NOMO-1 treated with DMSO at 0.1 percent for 48 hours (cell line): ENCODE measurements around the gene FGF22.

Experiments used
- DNase-seq: peaks from one replicate; lab custom pipeline; 2025; ENCODE audit not compliant: unreplicated experiment; lab: John Stamatoyannopoulos, UW

The FGF22 gene

DNA sequence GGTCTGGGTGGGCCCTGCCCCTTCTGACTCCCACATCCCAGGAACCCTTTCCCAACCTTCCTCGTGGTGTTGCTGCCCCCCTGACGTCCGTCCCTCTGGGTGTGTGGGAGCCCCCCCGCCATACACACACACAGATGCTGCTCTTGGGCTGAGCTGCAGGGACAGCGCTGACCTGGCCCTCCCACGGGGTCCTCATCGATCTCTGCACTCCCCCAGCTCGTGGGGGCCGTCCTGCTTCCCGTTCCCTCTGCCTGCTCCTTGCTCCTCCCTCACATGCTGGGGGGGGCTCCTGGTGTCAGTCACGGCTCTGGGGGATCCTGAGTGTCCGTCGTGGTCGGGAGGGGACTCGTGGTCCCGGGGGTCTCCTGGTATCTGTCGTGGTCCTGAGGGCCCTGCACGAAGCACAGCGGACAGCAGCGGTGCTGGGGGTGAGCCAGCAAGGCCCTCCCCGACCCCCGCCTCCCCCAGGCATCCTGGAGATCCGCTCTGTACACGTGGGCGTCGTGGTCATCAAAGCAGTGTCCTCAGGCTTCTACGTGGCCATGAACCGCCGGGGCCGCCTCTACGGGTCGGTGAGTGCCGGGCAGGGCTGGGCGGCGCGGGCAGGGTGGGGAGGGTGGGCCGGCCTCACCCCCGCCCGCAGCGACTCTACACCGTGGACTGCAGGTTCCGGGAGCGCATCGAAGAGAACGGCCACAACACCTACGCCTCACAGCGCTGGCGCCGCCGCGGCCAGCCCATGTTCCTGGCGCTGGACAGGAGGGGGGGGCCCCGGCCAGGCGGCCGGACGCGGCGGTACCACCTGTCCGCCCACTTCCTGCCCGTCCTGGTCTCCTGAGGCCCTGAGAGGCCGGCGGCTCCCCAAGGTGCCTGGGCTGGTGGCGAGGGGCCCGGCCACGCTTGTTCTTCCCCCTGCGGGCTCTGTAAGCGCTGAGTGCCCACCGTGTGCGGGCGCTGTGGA is 3.4 kb downstream of the FGF22 start:
- no peak for DNase-seq

DNA sequence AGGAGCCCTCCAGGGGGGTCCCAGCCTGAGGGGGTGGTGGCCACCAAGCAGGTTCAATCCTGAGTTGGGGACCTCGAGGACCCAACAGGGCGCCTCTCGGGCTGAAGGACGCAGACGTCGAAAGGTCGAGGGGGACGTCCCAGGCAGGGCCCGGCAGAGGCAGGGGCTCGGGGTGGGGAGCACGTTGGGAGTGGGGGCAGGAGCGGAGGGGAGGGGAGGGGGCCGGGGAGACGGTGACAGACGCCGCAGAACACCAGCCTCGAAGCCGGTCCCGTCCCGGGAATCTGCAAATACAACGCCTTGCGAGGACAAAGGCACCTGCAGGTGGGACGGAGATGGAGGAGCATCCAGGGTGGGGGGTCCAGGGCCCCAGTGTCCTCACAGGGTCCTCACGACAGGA is 4.1 kb downstream of the FGF22 start:
- DNase-seq: no peak

DNA sequence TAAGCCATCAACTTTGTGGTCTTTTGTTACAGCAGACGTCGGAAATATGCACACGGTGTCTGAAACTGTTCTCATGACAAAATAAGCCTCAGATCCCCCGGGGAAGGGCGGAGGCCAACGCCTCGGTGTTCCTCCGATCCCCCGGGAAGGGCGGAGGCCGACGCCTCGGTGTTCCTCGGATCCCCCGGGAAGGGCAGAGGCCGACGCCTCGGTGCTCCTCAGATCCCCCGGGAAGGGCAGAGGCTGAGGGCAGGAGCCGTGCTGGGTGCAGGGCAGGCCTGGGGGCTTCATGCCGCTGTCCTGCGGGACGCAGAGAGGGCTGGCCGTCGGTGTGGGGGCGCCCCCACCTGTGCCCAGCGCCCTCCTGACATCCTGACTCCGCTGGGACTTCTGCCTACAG is 4.7 kb downstream of the FGF22 start:
- DNase-seq: no peak

DNA sequence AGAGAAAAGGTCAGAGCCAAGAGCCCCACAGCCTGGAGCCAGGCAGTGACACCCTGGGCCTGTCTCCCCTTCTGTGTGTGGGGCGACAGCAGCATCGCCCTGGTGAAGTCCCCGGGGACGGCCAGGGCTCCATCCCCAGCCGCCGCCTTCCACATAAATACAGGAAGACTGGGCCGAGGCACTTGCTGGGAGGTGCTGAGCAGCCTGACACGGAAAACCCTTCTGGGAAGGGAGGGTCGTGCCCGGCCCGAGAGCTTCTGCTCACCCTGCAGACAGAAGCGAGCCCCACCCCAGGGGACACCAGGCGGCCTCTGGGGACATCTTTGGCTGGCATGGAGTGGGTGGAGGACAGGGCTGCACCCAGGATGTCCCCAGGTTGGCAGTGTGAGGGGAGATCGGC is 5.1 kb downstream of the FGF22 start:
- no peak for DNase-seq

DNA sequence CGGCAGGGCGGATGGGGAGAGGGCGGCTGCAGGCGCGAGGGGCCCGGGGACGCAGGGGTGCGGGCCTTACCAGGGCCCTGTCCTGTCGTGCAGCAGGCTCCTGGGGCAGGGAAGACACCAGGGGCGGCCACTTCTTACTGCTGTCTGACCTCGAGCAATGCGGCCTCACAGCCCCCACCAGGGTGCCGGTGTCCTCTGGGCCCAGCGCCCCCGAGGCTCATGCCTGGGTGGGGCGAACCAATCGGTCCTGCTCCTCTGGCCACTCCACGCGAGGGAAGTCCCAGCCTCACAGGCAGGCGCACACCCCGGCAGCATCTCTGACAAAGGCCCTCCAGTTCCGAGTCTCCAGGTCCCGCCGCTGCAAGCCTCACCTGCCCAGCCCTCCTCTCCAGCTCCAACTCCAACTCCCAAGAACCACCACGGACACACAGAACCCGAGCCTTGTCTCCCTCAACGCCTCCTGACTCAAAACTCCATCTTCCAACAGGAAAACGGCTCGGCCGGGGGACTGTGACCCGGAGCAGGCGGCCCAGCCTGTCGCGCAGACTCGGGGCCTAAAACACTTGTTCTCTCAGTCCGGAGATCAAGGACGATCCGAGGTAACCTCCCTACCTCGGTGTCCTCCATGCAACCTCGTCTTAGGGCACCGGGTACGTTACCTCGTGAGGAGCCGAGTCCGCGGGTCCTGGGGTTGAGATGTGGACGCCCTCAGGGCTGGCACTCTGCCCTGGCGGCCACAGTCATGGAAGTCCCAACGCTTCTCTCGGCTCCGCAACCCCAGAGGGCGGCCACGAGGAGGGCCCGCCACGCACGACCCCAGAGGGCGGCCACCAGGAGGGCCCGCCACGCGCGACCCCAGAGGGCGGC is 6.5 kb downstream of the FGF22 start:
- no peak for DNase-seq

DNA sequence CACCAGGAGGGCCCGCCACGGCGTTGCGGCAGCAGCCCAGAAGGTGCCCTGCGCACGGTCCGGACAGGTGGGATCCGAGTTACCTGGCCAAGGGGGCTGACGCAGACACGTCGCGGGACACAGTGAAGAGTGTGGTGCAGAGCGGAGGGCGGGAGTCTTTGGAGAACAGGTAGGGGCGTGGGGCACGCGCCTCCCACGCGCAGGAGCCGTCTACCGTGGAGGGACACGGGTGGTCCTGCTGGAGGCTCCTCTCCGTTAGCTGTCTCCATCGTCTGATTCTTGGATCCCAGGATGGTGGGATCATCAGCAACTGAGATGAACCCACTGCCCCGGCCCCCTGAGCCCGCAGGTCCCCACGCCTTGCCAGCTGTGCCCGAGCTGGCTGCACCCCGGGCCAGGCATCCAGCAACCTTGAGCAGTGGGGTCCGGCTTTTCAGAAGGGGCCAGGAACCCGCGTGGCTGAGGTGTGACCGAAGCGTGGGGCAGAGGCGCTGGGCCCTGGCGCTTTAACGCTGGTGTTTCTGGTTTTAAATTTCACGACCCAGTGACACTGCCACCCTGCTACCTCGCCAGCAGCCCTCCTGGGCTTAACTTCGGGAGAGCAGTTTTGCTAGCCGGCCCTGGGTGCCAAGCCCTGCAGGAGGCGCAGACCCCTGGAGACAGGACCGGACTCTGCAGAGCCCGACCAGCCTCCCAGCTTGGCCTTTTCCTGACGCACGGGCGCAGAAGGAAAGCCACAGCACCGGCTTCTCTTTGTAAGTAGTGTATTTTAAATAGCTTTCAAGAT is 7.3 kb downstream of the FGF22 start:
- no peak for DNase-seq

DNA sequence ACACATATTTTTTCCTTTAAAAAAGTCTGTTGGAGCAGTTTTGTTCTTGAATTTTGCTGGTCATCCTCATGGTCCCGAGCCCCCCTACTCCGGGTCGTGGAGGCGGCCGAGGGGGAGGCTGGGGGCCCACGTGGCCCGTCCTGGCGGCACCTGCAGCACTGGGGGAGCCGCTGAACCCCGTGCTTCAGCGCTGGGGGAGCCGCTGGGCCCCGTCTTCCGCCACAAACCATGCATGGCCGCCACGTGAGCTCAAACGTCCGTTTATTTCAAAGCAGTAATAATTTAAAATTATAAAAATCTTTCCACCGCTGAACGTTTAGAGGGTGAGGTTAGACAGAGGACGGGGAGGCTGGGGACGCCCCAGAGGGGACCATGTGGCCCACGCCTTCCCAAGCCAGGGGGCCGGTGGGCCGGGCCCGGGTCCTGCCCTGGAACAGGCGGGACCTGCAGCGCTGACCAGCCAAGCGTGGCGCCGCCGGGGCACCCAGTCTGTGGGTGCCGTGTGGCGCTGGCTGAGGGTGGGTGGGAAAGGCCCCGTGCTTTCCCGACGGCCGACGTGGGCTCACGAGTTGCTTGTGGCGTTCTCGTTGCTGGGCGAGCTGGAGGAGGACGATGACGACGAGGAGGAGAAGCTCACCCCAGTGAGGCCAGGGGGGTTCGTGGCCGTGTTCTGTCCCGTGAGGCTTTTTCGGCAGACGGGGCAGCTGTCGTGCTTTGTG is 8.0 kb downstream of the FGF22 start:
- no peak for DNase-seq

DNA sequence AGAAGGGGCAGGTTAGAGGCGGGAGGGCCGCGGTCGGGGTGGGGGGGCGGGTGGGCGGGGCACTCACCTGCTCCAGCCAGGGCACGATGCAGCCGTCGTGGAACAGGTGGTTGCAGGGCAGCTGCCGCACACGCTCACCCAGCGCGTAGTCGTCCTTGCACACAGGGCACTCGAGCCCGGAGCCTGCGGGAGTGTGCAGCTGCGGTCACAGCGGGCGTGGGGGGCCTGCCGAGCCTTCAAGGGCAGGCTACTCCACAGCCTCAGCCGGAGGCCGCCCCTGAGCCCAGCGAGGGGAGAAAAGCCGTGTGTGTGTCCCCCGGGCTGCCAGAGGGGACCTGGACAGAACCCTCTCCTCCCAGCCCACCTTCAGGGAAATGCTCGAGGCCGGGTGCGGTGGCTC is 8.6 kb downstream of the FGF22 start:
- DNase-seq: no peak

DNA sequence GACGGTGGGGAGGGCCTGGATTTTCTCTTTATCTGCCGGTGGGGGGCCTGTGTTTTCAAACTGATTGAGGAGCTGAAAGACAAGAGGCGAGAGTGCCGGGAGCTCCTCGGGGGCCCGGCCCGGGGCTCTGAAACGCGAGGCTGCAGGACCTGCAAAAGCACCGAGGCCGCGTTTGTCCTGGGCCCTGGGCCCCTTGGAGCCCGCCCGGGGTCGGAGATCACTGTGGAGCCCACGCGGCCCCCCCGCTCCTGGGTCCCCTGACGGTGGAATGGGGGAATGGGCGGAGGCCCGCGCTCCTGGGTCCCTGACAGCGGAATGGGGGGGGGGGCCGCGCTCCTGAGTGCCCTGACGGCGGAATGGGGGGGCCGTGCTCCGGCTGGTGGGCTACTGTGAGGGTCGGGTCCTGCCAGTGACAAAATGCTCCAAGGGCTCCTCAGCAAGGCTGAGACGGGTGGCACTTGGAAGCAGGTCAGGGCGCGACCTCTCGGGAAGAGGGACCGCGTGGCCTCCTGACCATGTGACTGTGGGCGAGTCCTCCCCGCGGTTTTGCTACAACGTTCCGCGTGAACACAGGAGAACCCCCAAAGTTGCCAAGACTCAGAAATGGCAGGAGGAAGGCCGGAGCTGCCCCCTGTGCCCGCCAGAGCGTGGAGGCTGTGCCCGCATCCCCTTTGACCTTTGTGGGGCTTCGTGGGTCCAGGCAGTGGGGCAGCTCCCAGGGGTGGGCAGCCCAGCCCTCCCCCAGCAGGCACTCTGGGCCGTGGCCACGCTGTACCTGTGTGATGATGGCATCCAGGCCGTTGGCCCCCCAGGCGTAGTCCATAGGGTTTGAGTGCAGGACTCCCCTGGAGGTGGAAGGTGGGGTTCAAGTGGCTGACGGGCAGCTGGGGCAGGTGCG is 9.5 kb downstream of the FGF22 start:
- no peak for DNase-seq

DNA sequence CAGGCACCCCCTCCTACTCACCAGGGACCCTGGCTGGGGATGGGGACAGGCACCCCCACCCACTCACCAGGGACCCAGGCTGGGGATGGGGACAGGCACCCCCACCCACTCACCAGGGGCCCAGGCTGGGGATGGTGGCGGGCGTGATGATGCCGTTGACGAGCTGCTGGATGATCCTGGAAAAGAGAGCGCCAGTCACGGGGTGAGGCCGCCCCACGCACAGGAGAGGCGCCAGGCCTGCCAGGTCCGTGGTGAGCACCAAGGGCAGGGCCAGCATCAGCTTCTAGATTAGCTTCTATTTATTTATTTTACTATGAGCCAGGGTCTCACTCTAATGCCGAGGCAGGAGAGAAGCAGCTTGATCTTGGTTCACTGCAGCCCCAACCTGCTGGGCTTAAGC is 10.4 kb downstream of the FGF22 start:
- DNase-seq: no peak

DNA sequence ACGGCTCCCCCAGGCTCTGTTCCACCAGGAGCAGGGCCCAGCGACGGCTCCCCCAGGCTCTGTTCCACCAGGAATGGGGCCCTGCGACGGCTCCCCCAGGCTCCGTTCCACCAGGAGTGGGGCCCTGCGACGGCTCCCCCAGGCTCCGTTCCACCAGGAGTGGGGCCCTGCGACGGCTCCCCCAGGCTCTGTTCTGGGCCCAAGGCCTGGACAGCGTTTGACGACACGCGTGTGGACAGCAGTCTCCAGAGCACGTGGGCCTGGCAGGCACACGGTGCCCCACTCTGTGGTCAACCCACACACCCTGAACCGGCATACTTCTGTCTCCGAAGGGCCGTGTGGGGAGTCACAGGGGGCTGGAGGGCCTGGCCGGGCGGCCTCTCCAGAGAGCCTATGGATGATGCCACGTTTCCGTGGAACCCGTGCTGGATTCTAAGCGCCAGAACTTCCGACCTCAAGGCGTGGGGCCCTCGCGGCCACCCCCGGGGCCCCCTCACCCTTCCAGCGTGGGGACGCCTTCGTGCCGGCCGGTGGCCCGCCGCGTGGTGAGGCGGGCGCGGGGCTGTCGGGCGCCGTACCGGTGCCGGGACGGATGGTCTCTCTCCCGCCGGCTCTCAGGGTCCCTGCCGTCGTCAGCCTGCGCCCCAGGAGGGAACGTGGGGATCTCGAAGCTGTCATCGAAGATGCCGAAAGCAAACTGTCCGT is 11.6 kb downstream of the FGF22 start:
- no peak for DNase-seq

DNA sequence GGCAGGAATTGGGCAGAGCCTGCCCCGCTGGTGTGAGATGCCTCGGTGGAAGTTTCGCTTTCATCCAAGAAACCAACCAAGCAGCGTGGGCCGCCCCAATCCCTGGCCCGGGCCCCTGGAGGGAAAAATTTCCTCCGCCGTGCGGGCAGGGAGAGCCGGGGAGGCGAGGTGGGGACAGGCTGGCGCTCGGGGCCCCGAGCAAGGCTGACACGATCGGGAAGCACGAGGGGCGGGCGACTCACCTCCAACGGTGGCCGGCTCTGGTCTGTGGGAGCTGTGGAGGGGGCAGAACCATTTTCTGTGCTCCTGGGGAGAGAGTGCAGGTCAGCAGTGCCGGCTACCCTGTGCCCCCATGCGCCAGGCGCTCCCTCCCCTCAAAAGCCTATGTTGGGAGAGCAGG is 12.3 kb downstream of the FGF22 start:
- DNase-seq: no peak

DNA sequence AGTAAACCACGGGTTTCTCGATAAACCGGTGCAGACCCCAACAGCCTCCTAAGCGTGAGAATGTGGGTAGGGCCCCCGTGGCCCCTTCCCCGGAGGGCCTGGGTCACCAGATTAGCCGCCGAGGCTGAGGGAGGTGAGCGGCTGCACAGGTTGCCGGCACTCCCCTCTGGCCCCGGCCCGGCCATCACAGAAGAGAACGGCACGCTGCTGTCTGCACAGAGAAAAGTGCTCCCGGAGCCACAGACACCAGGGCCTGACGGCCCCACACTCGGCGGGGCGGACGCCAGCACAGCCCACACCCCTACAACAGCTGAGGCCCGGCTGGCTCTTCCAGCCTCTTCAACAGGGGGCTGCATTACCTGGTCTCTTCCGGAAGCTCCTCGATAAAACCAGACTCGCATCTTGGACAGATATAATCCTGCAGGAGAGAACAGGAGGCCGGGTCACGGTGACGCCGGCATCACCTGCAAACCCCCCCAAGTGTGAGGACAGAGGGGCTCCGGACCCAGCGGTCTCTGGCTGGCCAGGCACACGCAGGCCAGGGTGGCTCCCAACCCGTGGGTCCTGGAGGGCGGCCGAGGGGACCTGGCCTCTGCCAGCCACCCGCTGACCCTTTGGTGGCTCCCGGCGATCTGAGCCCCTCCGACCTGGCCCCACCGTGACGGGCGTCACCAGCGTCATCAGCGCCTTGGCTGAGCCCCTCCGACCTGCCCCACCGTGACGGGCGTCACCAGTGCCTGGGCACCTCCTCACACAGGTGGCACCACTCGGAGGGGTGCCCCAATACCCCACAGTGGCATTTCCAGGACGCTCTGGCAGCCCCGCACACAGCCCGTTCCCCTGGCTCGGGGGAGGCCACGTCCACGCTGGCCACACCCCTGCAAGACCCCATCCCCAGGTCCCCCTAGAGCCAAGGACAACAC is 13.0 kb downstream of the FGF22 start:
- no peak for DNase-seq

DNA sequence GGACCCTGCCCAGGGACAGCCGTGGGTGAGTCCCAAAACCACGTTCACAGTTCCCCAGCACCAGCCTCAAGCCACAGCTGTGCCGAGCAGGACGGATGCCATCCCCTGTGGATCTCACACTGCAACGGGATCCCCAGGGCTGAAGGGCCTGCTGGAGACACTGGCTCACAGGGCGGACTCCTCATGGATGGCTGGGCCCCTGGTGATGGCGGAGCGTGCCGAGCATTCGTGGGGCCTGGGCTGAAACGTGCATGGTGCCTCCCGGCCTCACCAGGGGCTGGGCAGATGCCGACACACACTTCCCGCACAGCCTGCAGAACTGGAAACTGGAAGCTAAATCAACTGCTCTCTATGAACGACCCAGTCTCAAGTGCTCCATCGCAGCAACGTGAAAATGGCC is 13.7 kb downstream of the FGF22 start:
- DNase-seq: no peak

DNA sequence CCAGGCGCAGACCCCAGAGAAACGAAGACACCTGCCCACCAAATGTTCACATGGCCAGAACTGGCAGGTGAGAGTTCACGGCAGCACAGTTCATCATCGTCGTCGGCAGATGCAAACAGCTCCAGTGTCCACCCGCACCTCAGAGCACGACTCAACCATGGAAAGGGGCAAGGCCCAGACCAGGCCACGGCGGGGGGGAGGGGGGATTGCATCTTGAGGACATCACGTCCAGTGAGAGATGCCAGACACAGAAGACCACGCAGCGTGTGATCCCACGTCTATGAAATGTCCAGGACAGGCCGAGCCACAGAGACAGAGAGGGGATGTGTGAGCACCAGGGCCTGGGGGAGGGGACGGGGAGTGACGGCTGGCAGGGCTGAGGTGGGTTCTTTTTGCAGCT is 16.0 kb downstream of the FGF22 start:
- no peak for DNase-seq

DNA sequence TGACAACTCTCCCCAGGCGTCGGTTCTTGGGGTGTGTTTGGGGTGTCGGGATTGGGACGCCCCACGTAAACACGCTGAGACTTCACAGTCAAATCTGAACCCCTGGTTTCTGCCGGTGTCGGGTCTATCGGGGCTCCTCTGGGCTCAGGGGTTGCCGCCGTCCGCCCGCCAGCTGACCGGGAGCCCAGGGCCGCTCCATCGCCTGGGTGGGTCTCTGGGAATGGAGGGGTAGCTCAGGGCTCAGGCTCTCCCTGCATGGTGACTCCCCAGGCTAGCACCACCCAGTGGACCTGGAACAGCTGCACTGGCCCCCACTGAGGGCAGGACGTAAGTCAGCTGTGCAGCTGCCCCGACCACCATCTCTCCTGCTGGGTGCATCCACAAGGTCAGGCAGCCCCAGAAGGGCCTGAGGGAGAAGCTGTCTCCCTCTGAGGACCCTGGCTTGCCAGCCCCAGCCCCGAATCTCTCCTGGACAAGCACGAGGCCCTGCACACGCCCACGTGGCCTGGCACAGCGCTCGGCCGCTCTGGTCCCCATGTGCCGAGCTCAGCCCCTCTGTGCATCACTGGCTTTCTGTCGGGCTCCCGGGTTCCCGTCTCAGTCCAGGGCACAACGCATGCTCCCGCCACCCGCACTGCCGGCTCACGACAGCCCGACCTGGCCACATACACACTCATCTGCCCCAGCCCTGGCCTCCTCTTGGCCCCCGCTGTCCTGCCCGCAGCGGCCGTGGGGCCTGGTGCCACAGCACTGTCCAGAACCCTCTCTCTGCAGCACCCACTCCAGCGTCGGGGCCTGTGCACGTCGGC is 17.3 kb downstream of the FGF22 start:
- DNase-seq: no peak

DNA sequence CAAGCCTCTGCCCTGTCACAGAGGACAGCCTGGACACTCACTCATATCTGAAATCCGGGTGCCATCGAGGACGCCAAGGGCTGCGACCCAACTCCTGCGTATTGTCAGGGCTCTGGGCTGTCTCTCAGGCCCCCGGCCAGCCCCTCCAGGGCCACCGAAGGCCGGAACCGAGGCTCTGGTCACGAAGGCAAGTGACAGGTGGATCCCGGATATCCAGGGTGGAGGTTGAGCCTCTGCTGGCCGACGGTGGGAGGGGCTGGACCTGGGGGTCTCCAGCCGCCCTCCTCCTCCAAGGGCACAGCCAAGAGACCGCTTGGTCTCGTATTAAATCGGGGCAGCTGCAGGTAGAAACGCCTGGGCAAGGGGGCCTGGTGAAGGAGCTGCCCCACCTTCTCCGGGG is 17.9 kb downstream of the FGF22 start:
- no peak for DNase-seq
